C4-2B (cell line): ENCODE data around the gene CECR2.

ENCODE experiments used
- ZFX ChIP-seq: fragments of 450-650 bp; IDR thresholded peaks from 2 replicates; pipeline ENCODE4 v1.6.1; 2017
- TF ChIP-seq, protein P1 (sequence below): fragments of 450-650 bp; conservative IDR thresholded peaks from 2 replicates; pipeline ENCODE4 v1.5.1; 2017; ENCODE audit warnings: mild to moderate bottlenecking

DNA sequence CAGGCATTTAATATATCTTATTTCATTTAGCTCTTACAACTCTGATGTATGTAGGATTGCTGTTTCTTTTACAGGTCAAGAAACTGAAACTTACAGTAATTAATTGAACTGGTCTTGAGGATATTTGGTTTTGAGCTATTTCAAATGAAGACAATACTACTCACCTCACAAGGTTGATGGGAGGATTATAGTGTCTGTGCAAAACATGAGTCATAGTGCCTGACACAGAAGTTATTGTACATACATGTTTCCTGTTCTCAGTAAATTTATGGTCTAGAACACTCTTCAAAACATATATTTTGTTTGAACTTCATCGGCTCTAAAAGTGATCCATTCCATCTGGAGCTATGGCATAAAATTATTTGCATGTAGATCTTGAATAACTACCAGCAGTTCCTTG lies 61.9 kb downstream of the CECR2 start:
- TF ChIP-seq, protein P1, sequence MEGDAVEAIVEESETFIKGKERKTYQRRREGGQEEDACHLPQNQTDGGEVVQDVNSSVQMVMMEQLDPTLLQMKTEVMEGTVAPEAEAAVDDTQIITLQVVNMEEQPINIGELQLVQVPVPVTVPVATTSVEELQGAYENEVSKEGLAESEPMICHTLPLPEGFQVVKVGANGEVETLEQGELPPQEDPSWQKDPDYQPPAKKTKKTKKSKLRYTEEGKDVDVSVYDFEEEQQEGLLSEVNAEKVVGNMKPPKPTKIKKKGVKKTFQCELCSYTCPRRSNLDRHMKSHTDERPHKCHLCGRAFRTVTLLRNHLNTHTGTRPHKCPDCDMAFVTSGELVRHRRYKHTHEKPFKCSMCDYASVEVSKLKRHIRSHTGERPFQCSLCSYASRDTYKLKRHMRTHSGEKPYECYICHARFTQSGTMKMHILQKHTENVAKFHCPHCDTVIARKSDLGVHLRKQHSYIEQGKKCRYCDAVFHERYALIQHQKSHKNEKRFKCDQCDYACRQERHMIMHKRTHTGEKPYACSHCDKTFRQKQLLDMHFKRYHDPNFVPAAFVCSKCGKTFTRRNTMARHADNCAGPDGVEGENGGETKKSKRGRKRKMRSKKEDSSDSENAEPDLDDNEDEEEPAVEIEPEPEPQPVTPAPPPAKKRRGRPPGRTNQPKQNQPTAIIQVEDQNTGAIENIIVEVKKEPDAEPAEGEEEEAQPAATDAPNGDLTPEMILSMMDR, result no peak
- TF ChIP-seq ZFX, result no peak
